ENCODE measurements around the gene CALHM5. TPM values are rescaled to one million over a fixed set of nuclear protein-coding genes. Genes with fewer than 3 reads are reported as not detected.
A peak's percentile ranks its signal among the peaks of the same experiment; 100 is the strongest.

The CALHM5 gene
- total and polyA plus RNA-seq, 2 of the 4 experiments (the other 2 are of a cell fraction), result 3.3 to 10.8 TPM

DNA sequence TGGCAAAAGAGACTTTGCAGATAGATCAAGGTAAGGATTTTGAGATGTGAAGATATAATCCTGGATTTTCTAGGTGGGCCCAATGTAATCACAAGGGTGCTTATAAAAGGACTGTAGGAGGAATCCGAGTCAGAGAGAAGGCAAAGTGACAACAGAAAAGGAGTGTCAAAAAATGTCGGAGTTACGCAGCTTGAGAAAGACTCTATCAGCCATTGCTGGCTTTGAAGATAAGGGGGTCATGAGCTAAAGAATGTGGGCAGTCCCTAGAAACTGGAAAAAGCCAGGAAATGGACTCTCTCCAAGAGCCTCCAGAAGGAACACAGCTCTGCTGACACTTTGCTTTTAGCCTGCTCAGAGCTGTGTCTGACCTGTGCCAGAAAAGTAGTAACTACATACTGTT, 51.2 kb downstream of the CALHM5 start:
- H2AFZ ChIP-seq (replicated peaks; ENCODE audit: low read length, poor library complexity), result peak overlapping the region; percentile 73
- no peaks in the 10 kb centered on the region for H3K27me3 ChIP-seq (ENCODE audit: control insufficient read depth, insufficient read depth, low read length)
- peak overlapping the region; percentile 78 for H2BK120ac ChIP-seq (ENCODE audit: low read depth, low read length)
- 0 out of 3 replicates have a peak overlapping the region, but pooled peaks have one; percentile 9 for H2BK15ac ChIP-seq (ENCODE audit: low read depth, low read length)
- no peak overlapping the region for H4K91ac ChIP-seq (ENCODE audit: insufficient read depth, low read depth, low read length)
- no peak overlapping the region for H2BK5ac ChIP-seq (ENCODE audit: low read depth, low read length, poor library complexity, severe bottlenecking)
- CTCF ChIA-PET, result interaction anchor here (1.0 to 2.3 kb wide), 4 partner anchors 17 to 294 kb away, joined by 3 to 12 read pairs (median 8); partner anchors contain the start of gene TRAPPC3L
- H3K9ac ChIP-seq (ENCODE audit: low read depth, low read length), result no peak overlapping the region
- in situ Hi-C loops (cut with MboI; ENCODE audit: low sequenced_read_pairs) (loop anchor here (5.0 kb wide), 1 partner anchor 295 kb away; no protein-coding TSS in a partner anchor), intact Hi-C loops (cut with micrococcal nuclease) (loop anchor here (5.0 kb wide), 1 partner anchor 115 kb away; no protein-coding TSS in a partner anchor), dilution Hi-C loops (cut with HindIII; ENCODE audit: low sequenced_read_pairs, unreplicated experiment) (no loop called here)
- no peak overlapping the region for H3K14ac ChIP-seq (replicated peaks; ENCODE audit: low read depth, low read length)
- no peak overlapping the region for H4K5ac ChIP-seq (ENCODE audit: low read depth, low read length)
- WGBS, 2 experiments (ENCODE audit: extremely low coverage in 2 of 2, insufficient read length in 1 of 2), result 0% methylated on average over 2 of the region's 3 CpGs; no CpG with 5 or more reads in 1 of the 2 experiments
- H3K4me2 ChIP-seq (ENCODE audit: low read depth, low read length), result no peak overlapping the region
- DNase-seq (no peak), ATAC-seq (ENCODE audit: low read depth) (no peak)
- no peak for TF ChIP-seq MAZ (IDR thresholded peaks at IDR 0.05; ENCODE audit: borderline replicate concordance, low read depth, low read length)
- no peak for TF ChIP-seq RFX5 (IDR thresholded peaks at IDR 0.05; ENCODE audit: low read depth, low read length)
- TF ChIP-seq, protein P1, sequence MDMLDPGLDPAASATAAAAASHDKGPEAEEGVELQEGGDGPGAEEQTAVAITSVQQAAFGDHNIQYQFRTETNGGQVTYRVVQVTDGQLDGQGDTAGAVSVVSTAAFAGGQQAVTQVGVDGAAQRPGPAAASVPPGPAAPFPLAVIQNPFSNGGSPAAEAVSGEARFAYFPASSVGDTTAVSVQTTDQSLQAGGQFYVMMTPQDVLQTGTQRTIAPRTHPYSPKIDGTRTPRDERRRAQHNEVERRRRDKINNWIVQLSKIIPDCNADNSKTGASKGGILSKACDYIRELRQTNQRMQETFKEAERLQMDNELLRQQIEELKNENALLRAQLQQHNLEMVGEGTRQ (IDR thresholded peaks at IDR 0.05; ENCODE audit: low read depth, low read length), result no peak
- no peak for TF ChIP-seq FOS (IDR thresholded peaks at IDR 0.05; ENCODE audit: low read depth, low read length)
- no peak for TF ChIP-seq CHD1 (IDR thresholded peaks at IDR 0.05; ENCODE audit: low read depth, low read length)
- TF ChIP-seq RAD21 (IDR thresholded peaks at IDR 0.05; ENCODE audit: low read length), result no peak
- TF ChIP-seq RCOR1 (IDR thresholded peaks at IDR 0.05; ENCODE audit: insufficient replicate concordance, low read length), result no peak
- no peak for TF ChIP-seq CEBPB (IDR thresholded peaks at IDR 0.05; ENCODE audit: low read depth, low read length)
- TF ChIP-seq MXI1 (IDR thresholded peaks at IDR 0.05; ENCODE audit: borderline replicate concordance, low read depth, low read length), result no peak
- TF ChIP-seq SMC3 (IDR thresholded peaks at IDR 0.05; ENCODE audit: low read depth, low read length), result no peak
- no peak for TF ChIP-seq POLR2A (IDR thresholded peaks at IDR 0.05; ENCODE audit: low read depth, low read length)
- TF ChIP-seq, protein P2, sequence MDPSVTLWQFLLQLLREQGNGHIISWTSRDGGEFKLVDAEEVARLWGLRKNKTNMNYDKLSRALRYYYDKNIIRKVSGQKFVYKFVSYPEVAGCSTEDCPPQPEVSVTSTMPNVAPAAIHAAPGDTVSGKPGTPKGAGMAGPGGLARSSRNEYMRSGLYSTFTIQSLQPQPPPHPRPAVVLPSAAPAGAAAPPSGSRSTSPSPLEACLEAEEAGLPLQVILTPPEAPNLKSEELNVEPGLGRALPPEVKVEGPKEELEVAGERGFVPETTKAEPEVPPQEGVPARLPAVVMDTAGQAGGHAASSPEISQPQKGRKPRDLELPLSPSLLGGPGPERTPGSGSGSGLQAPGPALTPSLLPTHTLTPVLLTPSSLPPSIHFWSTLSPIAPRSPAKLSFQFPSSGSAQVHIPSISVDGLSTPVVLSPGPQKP (IDR thresholded peaks at IDR 0.05; ENCODE audit: borderline replicate concordance, low read depth, low read length), result no peak
- TF ChIP-seq BHLHE40 (IDR thresholded peaks at IDR 0.05; ENCODE audit: low read depth, low read length), result no peak
- no peak for TF ChIP-seq NFE2L2 (IDR thresholded peaks at IDR 0.05; ENCODE audit: low read depth, low read length)
- TF ChIP-seq MAFK (IDR thresholded peaks at IDR 0.05; ENCODE audit: low read depth, low read length), result no peak
- TF ChIP-seq, protein P3, sequence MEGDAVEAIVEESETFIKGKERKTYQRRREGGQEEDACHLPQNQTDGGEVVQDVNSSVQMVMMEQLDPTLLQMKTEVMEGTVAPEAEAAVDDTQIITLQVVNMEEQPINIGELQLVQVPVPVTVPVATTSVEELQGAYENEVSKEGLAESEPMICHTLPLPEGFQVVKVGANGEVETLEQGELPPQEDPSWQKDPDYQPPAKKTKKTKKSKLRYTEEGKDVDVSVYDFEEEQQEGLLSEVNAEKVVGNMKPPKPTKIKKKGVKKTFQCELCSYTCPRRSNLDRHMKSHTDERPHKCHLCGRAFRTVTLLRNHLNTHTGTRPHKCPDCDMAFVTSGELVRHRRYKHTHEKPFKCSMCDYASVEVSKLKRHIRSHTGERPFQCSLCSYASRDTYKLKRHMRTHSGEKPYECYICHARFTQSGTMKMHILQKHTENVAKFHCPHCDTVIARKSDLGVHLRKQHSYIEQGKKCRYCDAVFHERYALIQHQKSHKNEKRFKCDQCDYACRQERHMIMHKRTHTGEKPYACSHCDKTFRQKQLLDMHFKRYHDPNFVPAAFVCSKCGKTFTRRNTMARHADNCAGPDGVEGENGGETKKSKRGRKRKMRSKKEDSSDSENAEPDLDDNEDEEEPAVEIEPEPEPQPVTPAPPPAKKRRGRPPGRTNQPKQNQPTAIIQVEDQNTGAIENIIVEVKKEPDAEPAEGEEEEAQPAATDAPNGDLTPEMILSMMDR (conservative IDR thresholded peaks at IDR 0.05; ENCODE audit: low read depth, low read length), result no peak
- H3K18ac ChIP-seq (ENCODE audit: low read depth, low read length), result no peak overlapping the region
- H3K27ac ChIP-seq (ENCODE audit: insufficient read depth, low read length), result no peak overlapping the region
- no peak overlapping the region for H3K56ac ChIP-seq (ENCODE audit: extremely low read depth, insufficient read depth, low read length)
- H4K8ac ChIP-seq (ENCODE audit: low read depth in 2 of 2, low read length in 2 of 2), result peak overlapping the region in 1 of 2 experiments; percentile 53; a peak in 2 of 4 replicates
- H2BK20ac ChIP-seq (ENCODE audit: low read depth, low read length), result peak overlapping the region; percentile 72; the same call in 1 of the 2 replicates
- H3K4me3 ChIP-seq (ENCODE audit: insufficient read depth, low read depth, low read length), result no peak overlapping the region
- no peaks in the 10 kb centered on the region for H3K36me3 ChIP-seq (ENCODE audit: control insufficient read depth, insufficient read depth, low read length)
- H3K9me3 ChIP-seq (ENCODE audit: control insufficient read depth, insufficient read depth, low read length), result no peaks in the 10 kb centered on the region
- H3K4me1 ChIP-seq (ENCODE audit: control insufficient read depth, insufficient read depth, low read length), result peaks cover 8% of the 10 kb centered on the region
- H3K9me1 ChIP-seq (ENCODE audit: insufficient read depth, low read length), result peaks cover 3% of the 10 kb centered on the region; the same call in 1 of the 2 replicates
- BruUV-seq (replicated peaks), result no TSS peak
- H2AK9ac ChIP-seq (replicated peaks; ENCODE audit: low read depth, low read length, poor library complexity), result no peak overlapping the region
- no peaks in the 10 kb centered on the region for H4K20me1 ChIP-seq (ENCODE audit: insufficient read depth, low read length)
- POLR2A ChIA-PET (ENCODE audit: unreplicated experiment), result no interaction called here
- peak overlapping the region; percentile 62; the same call in 1 of the 2 replicates for H3K23ac ChIP-seq (ENCODE audit: low read depth, low read length)
- H3K4ac ChIP-seq (ENCODE audit: low read depth, low read length), result 0 out of 2 replicates have a peak overlapping the region, but pooled peaks have one; percentile 3
- H2AK5ac ChIP-seq (ENCODE audit: low read depth, low read length), result no peak overlapping the region
- no peaks in the 10 kb centered on the region for H3K79me1 ChIP-seq (ENCODE audit: low read depth in 1 of 2, low read length in 2 of 2)
